Brain microvascular endothelial cell (primary cell): Measurements from ENCODE around the gene SNX15.
A peak's percentile ranks its signal among the peaks of the same experiment; 100 is the strongest.

ENCODE experiments used
- DNase-seq: peaks from one replicate; pipeline ENCODE4 v3.0.0-alpha.2; 2020
- H3K27ac ChIP-seq: fragments of 250-450 bp; sonication (Bioruptor Pico); 2 replicates; pipeline ENCODE4 v1.5.1; 2020; ENCODE audit warnings: mild to moderate bottlenecking, moderate library complexity
- H3K27me3 ChIP-seq: fragments of 250-450 bp; sonication (Bioruptor Pico); replicated peaks from 2 replicates; pipeline ENCODE4 v1.5.1; 2020; ENCODE audit warnings: mild to moderate bottlenecking
- H3K36me3 ChIP-seq: fragments of 250-450 bp; sonication (Bioruptor Pico); replicated peaks from 2 replicates; pipeline ENCODE4 v1.5.1; 2020; ENCODE audit warnings: mild to moderate bottlenecking
- H3K4me3 ChIP-seq: 2 replicates; pipeline ENCODE4 v1.5.1; 2011; ENCODE audit warnings: low read depth, mild to moderate bottlenecking, control low read depth, low read length, moderate library complexity
- CTCF ChIP-seq: IDR thresholded peaks from 2 replicates; pipeline ENCODE4 v1.5.1; 2011; ENCODE audit warnings: low read depth, mild to moderate bottlenecking, moderate library complexity, low read length, control low read depth, inconsistent platforms; ENCODE audit errors: missing control alignments
- in situ Hi-C: cut with HindIII; loops from 2 replicates; pipeline ENCODE4 v1.10.0; 2017; ENCODE audit warnings: low sequenced_read_pairs, low pct_ligation_motif_present

Gene SNX15

GRCh38 chr11:65058419-65059054 is 31.3 kb downstream of the SNX15 start, which contains the start of gene NAALADL1:
TSS of gene NAALADL1 (minus strand) at chr11:65058553. CDS start at chr11:65058521, 32 bp downstream.
- no peak for DNase-seq
- Histone ChIP-seq H3K27ac (no peak within 1 kb of the TSS), H3K4me3 (no peak within 1 kb of the TSS), H3K27me3 (no peaks in the 10 kb centered on the region), H3K36me3 (no peaks in the 10 kb centered on the region)
- TF ChIP-seq CTCF, result no peak
- in situ Hi-C loops, result no loop called here

GRCh38 chr11:65059523-65059922 is 32.3 kb downstream of the SNX15 start:
- Histone ChIP-seq H3K4me3 (no peak overlapping the region), H3K36me3 (no peaks in the 10 kb centered on the region), H3K27me3 (no peaks in the 10 kb centered on the region), H3K27ac (no peak overlapping the region)
- TF ChIP-seq CTCF, result no peak
- no peak for DNase-seq
- in situ Hi-C loops, result no loop called here

- Histone ChIP-seq H3K36me3 (no peaks in the 10 kb centered on the region), H3K27me3 (no peaks in the 10 kb centered on the region), H3K4me3 (no peak overlapping the region), H3K27ac (no peak overlapping the region)
- DNase-seq, result no peak
- no peak for TF ChIP-seq CTCF
- in situ Hi-C loops, result no loop called here
These were observed 33.0 kb downstream of the SNX15 start for GRCh38 chr11:65059959-65060824.

DNA sequence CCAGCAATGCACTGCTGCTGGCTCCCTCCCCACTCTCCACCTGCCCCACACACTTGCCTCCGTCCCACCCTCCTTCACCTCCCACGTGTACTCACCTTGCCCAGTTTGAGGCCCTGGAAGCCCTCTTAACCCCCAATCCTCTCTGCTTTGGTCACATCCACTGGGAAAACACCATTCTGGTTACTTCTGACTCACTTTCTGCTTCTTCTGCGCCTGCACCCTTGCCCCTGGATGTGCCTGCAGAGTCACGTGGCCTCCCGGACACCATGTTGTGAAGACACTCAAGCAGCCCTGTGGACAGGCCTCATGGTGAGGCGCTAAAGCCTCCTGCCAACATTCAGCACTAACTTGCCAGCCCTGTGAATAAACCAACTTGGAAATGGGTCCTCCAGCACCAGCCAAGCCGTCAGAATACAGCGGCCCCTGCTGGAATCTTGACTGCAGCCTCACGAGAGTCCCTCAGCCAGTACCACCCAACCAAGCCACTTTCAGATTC is 33.7 kb downstream of the SNX15 start:
- TF ChIP-seq CTCF, result peak; percentile 62
- H3K36me3 ChIP-seq, result no peaks in the 10 kb centered on the region
- in situ Hi-C loops, result no loop called here
- H3K27ac ChIP-seq, result no peak overlapping the region
- H3K27me3 ChIP-seq, result no peaks in the 10 kb centered on the region
- no peak for DNase-seq
- no peak overlapping the region for H3K4me3 ChIP-seq

GRCh38 chr11:65063532-65063931 is 36.3 kb downstream of the SNX15 start:
- Histone ChIP-seq H3K36me3 (no peaks in the 10 kb centered on the region), H3K4me3 (no peak overlapping the region), H3K27ac (no peak overlapping the region), H3K27me3 (no peaks in the 10 kb centered on the region)
- no peak for DNase-seq
- no peak for TF ChIP-seq CTCF
- in situ Hi-C loops, result no loop called here
